Natural killer cell (primary cell): Measurements from ENCODE around the gene ST8SIA1. TPM values are rescaled to one million over a fixed set of nuclear protein-coding genes. Genes with fewer than 3 reads are reported as not detected.

ENCODE experiments used
- ATAC-seq, 3 donors: fragments of 150-1000 bp in 2 of 3; fragments of 200-7000 bp in 1 of 3; cut with Tn5 transposase; 1 replicate in 1 of 3; 2 replicates in 2 of 3; pipeline ENCODE4 v1.10.0; 2021; ENCODE audit warnings: mild to moderate bottlenecking in 2 of 3, moderate library complexity in 2 of 3
- DNase-seq, 2 donors: peaks; one replicate each; pipeline versions ENCODE4 v3.0.0 to v3.0.0-alpha.2; 2013 to 2021; ENCODE audit warnings: mixed read lengths in 1 of 2
- H3K27ac ChIP-seq: one replicate; pipeline ENCODE4 v1.5.1; 2013; ENCODE audit warnings: mild to moderate bottlenecking, low read length
- H3K27me3 ChIP-seq: one replicate; pipeline ENCODE4 v1.6.1; 2013; ENCODE audit warnings: low read length; ENCODE audit not compliant: control insufficient read depth, insufficient read depth
- H3K36me3 ChIP-seq: one replicate; pipeline ENCODE4 v1.6.1; 2013; ENCODE audit warnings: low read length; ENCODE audit not compliant: control insufficient read depth, insufficient read depth
- H3K4me1 ChIP-seq: one replicate; pipeline ENCODE4 v1.6.1; 2013; ENCODE audit warnings: low read length; ENCODE audit not compliant: control insufficient read depth, insufficient read depth
- H3K4me3 ChIP-seq: one replicate; pipeline ENCODE4 v1.5.1; 2013; ENCODE audit warnings: low read length
- H3K9me3 ChIP-seq: one replicate; pipeline ENCODE4 v1.6.1; 2013; ENCODE audit warnings: low read length; ENCODE audit not compliant: control insufficient read depth, insufficient read depth
- H3K27ac Mint-ChIP-seq, 2 donors: one replicate each; pipeline ENCODE4 v1.8.0; 2022; ENCODE audit warnings: mild to moderate bottlenecking in 2 of 2, mixed read lengths in 2 of 2, moderate library complexity in 1 of 2
- H3K27me3 Mint-ChIP-seq, 2 donors: one replicate each; pipeline ENCODE4 v1.8.0; 2022; ENCODE audit warnings: low read depth in 2 of 2, mixed read lengths in 2 of 2
- H3K36me3 Mint-ChIP-seq: one replicate; pipeline ENCODE4 v1.8.0; 2022; ENCODE audit warnings: mixed read lengths
- H3K4me1 Mint-ChIP-seq, 2 donors: one replicate each; pipeline ENCODE4 v1.8.0; 2022; ENCODE audit warnings: mixed read lengths in 2 of 2
- H3K4me3 Mint-ChIP-seq: one replicate; pipeline ENCODE4 v1.8.0; 2022; ENCODE audit warnings: mild to moderate bottlenecking, moderate library complexity, mixed read lengths
- H3K9me3 Mint-ChIP-seq, 2 donors: one replicate each; pipeline ENCODE4 v1.8.0; 2022; ENCODE audit warnings: mixed read lengths in 2 of 2
- WGBS: methylation state at CpG from one replicate; pipeline ENCODE4 v1.1.7; 2013; ENCODE audit warnings: missing lambda C conversion rate; ENCODE audit not compliant: insufficient coverage; 5-methylcytosine and 5-hydroxymethylcytosine counted together
- intact Hi-C: fragments of 100-400 bp; cut with micrococcal nuclease; formaldehyde crosslinking; loops from one replicate; pipeline ENCODE4 v1.14.2; 2022
- total RNA-seq, 4 donors: library from RNA; stranded (reverse); fragments of 120-200 nt in 1 of 4; gene quantifications; one replicate each; pipeline versions ENCODE4 v1.2.3 to v1.2.4, GENCODE V29; 2013 to 2022
- TF ChIP-seq, protein P1 (sequence below): fragments of 200-600 bp; IDR thresholded peaks from one replicate; pipeline ENCODE4 v1.8.0; 2022; ENCODE audit warnings: antibody characterized with exemption

The ST8SIA1 gene
- total RNA-seq, 3 donors from 2014 or later (not counting 1 experiment from before 2014, with no cell fraction given): 0.60 to 0.79 TPM; not detected in 1

DNA sequence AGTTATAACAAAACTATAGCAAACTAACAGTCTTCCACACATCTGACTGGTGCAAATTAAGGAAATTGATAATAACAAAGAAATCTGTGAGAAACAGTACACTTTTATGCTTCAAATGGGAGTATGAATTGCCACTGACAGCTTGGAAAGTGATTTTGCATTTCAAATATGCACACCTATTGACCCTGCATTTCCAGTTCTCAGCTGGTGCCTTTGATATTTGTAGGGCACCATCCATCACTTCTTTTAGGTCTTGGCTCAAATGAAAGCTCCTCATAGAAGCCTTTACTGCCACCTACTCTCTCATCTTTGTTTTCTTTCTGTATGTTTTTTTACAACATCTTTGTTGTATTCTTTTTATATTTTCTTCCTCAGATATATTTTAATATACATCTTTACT lies 125.1 kb downstream of the ST8SIA1 start:
- intact Hi-C loops: no loop called here
- DNase-seq (no peak), ATAC-seq (no peak)
- TF ChIP-seq, protein P1, sequence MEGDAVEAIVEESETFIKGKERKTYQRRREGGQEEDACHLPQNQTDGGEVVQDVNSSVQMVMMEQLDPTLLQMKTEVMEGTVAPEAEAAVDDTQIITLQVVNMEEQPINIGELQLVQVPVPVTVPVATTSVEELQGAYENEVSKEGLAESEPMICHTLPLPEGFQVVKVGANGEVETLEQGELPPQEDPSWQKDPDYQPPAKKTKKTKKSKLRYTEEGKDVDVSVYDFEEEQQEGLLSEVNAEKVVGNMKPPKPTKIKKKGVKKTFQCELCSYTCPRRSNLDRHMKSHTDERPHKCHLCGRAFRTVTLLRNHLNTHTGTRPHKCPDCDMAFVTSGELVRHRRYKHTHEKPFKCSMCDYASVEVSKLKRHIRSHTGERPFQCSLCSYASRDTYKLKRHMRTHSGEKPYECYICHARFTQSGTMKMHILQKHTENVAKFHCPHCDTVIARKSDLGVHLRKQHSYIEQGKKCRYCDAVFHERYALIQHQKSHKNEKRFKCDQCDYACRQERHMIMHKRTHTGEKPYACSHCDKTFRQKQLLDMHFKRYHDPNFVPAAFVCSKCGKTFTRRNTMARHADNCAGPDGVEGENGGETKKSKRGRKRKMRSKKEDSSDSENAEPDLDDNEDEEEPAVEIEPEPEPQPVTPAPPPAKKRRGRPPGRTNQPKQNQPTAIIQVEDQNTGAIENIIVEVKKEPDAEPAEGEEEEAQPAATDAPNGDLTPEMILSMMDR: no peak
- Mint-ChIP-seq H3K27me3 (peaks cover 14 to 15% of the 10 kb centered on the region in 2 donors), H3K4me3 (no peak overlapping the region), H3K27ac (no peak overlapping the region), H3K9me3 (peaks cover under 1 to 2% of the 10 kb centered on the region in 2 donors), H3K4me1 (no peaks in the 10 kb centered on the region), H3K36me3 (no peaks in the 10 kb centered on the region)
- H3K27me3 ChIP-seq: no peaks in the 10 kb centered on the region
- no peak overlapping the region for H3K27ac ChIP-seq
- no peaks in the 10 kb centered on the region for H3K36me3 ChIP-seq
- no peaks in the 10 kb centered on the region for H3K9me3 ChIP-seq
- no peaks in the 10 kb centered on the region for H3K4me1 ChIP-seq
- no peak overlapping the region for H3K4me3 ChIP-seq

DNA sequence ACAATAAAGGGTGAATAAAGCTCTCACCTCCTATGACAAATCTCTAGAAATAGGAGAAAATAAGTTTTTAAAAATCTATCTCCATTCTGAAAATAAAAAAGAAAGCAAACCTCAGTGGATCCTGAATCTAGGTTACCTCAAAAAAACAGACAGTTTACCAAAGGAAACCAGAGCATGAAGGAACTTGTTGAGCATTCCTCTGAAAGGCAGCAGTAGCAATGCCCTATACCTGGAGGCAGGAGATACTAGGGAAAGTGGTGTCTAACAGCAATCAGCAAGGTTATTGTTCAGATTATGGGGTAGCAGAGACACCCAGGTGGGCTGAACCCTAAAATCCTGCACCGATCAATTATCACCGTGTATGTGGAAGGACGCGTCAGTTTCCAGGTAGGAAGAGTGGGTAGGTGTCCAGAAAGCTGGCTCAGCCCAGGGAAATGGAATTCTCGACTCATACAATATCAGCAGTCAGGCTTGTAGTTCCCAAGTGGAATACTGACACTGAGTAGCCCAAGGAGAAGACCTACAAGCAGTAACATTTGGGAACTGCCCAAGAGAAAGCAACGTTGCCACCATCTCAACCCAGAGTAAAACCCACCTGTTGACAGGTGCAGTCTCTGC lies 128.3 kb downstream of the ST8SIA1 start:
- Histone ChIP-seq H3K4me3 (no peak overlapping the region), H3K27ac (no peak overlapping the region), H3K4me1 (no peaks in the 10 kb centered on the region), H3K27me3 (no peaks in the 10 kb centered on the region), H3K36me3 (no peaks in the 10 kb centered on the region), H3K9me3 (no peaks in the 10 kb centered on the region)
- TF ChIP-seq, protein P1: no peak
- Mint-ChIP-seq H3K4me1 (no peaks in the 10 kb centered on the region), H3K9me3 (peaks cover 0 to 6% of the 10 kb centered on the region in 2 donors), H3K27ac (no peak overlapping the region), H3K4me3 (no peak overlapping the region), H3K36me3 (no peaks in the 10 kb centered on the region), H3K27me3 (peaks cover 12 to 32% of the 10 kb centered on the region in 2 donors)
- ATAC-seq (no peak), DNase-seq (no peak)
- intact Hi-C loops: no loop called here
- 91% methylated on average over 6 of the region's 6 CpGs for whole genome bisulfite sequencing

DNA sequence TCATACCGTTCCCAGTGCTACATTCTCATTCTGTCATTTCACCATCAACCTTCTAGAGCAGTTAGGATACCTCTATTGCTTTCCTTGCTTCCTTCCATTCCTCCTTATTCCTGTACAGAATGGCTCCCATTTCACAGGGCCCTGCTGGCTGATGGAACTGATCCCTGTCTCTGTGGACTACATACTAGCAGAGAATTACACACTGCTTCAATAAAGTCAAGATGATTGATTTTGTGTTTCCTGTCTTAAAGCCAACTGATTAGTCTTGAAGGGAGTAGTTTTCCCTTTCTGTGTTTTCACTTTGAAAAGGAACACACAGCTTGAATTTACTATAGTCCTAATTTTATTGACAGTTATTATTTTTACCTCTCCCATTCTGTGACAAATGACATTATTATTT lies 130.1 kb downstream of the ST8SIA1 start:
- Mint-ChIP-seq H3K4me1 (no peaks in the 10 kb centered on the region), H3K27ac (no peak overlapping the region), H3K36me3 (no peaks in the 10 kb centered on the region), H3K4me3 (no peak overlapping the region), H3K9me3 (peaks cover 0 to 6% of the 10 kb centered on the region in 2 donors), H3K27me3 (peaks cover 12 to 32% of the 10 kb centered on the region in 2 donors)
- no peak for ATAC-seq
- no peaks in the 10 kb centered on the region for H3K27me3 ChIP-seq
- TF ChIP-seq, protein P1: no peak
- no peaks in the 10 kb centered on the region for H3K36me3 ChIP-seq
- H3K9me3 ChIP-seq: no peaks in the 10 kb centered on the region
- intact Hi-C loops: no loop called here
- no peak for DNase-seq
- H3K27ac ChIP-seq: no peak overlapping the region
- H3K4me1 ChIP-seq: no peaks in the 10 kb centered on the region
- 100% methylated on average over 1 of the region's 1 CpG for WGBS
- H3K4me3 ChIP-seq: no peak overlapping the region

DNA sequence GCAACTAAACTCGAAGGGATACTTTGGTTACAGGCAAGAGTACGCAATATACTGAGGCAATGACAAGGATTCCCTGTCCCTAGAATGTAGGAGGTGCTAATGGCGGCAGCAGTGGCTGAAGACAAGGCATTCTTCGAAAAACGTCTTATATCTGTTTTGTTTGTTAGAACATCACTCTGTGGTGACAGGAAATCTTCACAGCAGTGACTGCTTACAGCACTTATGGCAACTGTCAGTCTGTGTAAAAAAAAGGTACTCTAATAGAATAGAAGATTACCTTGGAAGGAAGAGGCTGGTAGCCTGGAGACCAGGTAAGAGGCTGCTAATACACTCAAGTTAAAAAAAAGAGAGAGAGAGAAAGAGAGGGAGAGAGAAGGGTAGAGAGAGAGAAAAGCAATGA lies 131.7 kb downstream of the ST8SIA1 start:
- intact Hi-C loops: no loop called here
- WGBS: 73% methylated on average over 5 of the region's 5 CpGs
- no peak overlapping the region for H3K4me3 ChIP-seq
- Mint-ChIP-seq H3K9me3 (peaks cover 0 to 6% of the 10 kb centered on the region in 2 donors), H3K4me1 (no peaks in the 10 kb centered on the region), H3K4me3 (no peak overlapping the region), H3K27me3 (peaks cover 12 to 32% of the 10 kb centered on the region in 2 donors), H3K36me3 (no peaks in the 10 kb centered on the region), H3K27ac (no peak overlapping the region)
- H3K9me3 ChIP-seq: no peaks in the 10 kb centered on the region
- no peaks in the 10 kb centered on the region for H3K27me3 ChIP-seq
- DNase-seq (no peak), ATAC-seq (no peak)
- no peaks in the 10 kb centered on the region for H3K36me3 ChIP-seq
- TF ChIP-seq, protein P1: no peak
- H3K4me1 ChIP-seq: no peaks in the 10 kb centered on the region
- no peak overlapping the region for H3K27ac ChIP-seq
